Coronary artery (tissue), 2 donors: Measurements from ENCODE around the gene ASS1.

Experiments
- DNase-seq: peaks from one replicate; pipeline ENCODE4 v3.0.0-alpha.2; 2017; ENCODE audit warnings: low spot score
- H3K27ac ChIP-seq, 2 donors: fragments of 200-600 bp; sonication (generic); one replicate each; pipeline ENCODE4 v1.5.1; 2016 to 2019
- H3K4me3 ChIP-seq: fragments of 200-600 bp; sonication (generic); 2 replicates; pipeline ENCODE4 v1.5.1; 2016; ENCODE audit warnings: mild to moderate bottlenecking, moderate library complexity
- TF ChIP-seq, protein P1 (sequence below): fragments of 200-600 bp; sonication (generic); IDR thresholded peaks from one replicate; pipeline ENCODE4 v1.5.1; 2019; ENCODE audit warnings: antibody characterized with exemption

The ASS1 gene

DNA sequence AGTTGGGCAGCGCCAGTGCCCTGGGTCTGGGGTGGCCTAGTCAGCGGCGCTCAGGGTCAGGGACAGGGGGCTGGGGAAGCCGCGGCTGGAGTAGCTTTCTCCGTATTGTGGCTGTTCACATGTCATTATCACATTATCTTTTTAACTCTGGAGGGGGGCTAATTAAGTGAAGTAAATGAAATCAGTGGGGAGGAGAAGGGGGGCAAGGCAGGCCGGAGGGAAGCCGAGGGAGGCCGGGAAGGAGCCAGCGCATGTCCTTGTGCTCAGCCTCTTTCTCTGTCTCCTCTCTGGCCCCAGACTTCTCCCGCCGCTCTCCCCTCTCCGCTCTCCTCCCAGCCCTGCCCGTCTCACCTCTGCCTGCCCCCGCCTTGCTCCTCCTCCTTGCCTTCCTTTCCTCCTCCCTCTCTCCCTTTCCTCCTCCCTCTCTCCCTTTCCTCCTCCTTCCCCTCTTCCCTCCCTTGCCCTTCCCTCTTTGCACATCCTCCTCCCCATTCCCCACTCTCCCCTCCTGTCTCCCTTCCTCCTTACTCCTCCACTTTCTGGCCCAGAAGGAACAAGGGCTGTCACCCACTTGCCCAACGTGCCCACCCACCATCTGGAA, 38.7 kb downstream of the ASS1 start:
- Histone ChIP-seq H3K4me3 (no peak overlapping the region), H3K27ac (no peak overlapping the region)
- TF ChIP-seq, protein P1, sequence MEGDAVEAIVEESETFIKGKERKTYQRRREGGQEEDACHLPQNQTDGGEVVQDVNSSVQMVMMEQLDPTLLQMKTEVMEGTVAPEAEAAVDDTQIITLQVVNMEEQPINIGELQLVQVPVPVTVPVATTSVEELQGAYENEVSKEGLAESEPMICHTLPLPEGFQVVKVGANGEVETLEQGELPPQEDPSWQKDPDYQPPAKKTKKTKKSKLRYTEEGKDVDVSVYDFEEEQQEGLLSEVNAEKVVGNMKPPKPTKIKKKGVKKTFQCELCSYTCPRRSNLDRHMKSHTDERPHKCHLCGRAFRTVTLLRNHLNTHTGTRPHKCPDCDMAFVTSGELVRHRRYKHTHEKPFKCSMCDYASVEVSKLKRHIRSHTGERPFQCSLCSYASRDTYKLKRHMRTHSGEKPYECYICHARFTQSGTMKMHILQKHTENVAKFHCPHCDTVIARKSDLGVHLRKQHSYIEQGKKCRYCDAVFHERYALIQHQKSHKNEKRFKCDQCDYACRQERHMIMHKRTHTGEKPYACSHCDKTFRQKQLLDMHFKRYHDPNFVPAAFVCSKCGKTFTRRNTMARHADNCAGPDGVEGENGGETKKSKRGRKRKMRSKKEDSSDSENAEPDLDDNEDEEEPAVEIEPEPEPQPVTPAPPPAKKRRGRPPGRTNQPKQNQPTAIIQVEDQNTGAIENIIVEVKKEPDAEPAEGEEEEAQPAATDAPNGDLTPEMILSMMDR = no peak
- no peak for DNase-seq

DNA sequence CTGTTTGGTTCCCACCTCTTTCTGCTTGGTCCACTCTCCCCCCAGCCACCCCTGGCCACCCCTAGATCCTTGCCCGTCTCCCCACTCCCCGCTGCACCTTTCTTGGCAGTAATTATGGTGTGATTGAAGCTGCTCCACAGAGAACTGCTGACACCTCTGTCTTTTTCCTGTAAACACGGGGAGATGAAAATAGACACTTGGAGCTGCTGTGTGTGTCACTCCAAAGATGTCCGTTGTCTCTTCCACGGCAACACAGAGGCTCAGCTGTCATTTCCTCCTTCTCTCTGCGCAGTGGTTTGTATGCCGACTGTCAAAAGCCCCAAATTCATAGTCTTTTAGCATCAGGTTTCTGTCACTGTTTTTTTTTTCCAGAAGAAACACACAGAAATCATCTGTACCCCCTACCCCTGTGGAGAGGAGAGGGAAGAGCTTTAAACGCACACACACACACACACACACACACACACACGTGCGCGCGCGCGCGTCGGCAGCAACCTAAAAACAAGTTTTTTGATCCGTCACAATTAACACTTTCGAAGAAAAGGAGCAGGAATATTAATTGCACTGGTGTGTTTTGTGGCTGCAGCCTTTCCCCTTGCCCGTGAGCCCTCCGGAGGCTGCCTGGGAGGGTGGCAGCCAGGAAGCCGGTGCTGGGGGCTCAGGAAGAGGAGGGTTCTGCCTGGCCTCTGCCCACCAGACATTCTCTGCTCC, 39.8 kb downstream of the ASS1 start:
- Histone ChIP-seq H3K27ac (no peak overlapping the region), H3K4me3 (no peak overlapping the region)
- TF ChIP-seq, protein P1 = no peak
- DNase-seq = no peak

DNA sequence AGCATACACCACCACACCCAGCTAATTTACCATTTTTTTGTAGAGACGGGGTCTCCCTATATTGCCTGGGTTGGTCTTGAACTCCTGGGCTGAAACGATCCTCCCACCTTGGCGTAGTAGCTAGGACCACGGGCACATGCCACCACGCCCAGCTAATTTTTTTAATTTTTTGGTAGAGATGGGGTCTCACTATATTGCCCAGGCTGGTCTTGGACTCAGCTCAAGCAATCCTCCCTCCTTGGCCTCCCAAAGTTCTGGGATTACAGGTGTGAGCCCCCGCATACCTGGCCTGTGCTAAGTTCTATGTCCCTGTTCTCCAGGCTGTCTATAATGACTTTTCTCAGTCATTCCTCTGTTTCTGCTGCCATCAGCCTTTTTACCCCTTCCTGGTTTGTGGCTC, 41.3 kb downstream of the ASS1 start:
- TF ChIP-seq, protein P1 = no peak
- Histone ChIP-seq H3K27ac (no peak overlapping the region), H3K4me3 (no peak overlapping the region)
- DNase-seq = no peak

DNA sequence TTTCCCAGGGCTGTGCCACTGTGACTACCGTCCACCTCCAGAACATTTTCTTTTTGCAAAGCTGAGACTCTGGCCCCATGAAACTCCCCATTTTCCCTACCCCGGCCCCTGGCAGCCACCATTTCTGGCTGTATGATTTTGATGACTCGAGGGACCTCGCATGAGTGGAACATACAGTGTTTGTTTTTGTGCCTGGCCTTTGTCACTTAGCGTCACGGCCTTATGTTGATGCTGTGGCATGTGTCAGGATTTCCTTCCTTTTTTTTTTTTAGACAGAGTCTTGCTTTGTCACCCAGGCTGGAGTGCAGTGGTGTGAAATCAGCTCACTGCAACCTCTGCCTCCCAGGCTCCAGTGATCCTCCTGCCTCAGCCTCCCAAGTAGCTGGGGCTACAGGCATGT, 42.7 kb downstream of the ASS1 start:
- H3K27ac ChIP-seq = no peak overlapping the region
- TF ChIP-seq, protein P1 = no peak
- DNase-seq = no peak
- H3K4me3 ChIP-seq = no peak overlapping the region

DNA sequence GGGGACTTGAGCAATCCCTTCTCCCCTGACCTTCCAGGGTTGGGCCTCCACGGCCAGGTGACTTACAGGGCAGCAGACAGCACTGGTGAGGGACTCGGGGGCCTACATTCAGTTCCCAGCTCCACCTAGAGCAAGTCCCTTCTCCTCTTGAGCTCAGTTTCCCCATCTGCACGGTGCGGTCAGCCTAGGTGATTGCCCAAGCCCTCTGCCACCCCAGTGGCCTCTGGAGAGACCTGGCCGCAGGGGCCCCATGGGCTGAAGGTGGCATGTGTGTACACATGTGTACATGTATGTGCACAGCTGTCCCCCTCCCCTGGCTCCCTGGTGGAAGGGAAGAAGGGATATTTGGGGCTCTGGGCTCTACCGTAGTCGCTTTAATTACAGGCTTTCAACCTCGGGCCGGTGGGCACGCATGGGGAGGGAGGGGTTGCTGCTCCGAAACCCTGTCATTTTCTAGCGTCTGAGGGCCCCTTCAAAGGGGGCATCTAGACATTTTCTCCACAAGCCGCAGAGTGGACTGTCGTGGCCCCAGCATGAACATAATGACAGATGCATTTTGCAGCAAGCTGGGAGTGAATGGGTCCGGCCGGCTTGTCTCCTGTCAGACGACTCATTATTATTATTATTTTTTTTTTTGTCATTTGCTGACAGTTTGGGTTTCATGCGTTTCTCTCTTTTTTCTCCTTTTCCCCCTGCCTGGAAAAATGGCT, 44.0 kb downstream of the ASS1 start:
- DNase-seq = no peak
- TF ChIP-seq, protein P1 = no peak
- no peak overlapping the region for H3K4me3 ChIP-seq
- H3K27ac ChIP-seq = no peak overlapping the region

DNA sequence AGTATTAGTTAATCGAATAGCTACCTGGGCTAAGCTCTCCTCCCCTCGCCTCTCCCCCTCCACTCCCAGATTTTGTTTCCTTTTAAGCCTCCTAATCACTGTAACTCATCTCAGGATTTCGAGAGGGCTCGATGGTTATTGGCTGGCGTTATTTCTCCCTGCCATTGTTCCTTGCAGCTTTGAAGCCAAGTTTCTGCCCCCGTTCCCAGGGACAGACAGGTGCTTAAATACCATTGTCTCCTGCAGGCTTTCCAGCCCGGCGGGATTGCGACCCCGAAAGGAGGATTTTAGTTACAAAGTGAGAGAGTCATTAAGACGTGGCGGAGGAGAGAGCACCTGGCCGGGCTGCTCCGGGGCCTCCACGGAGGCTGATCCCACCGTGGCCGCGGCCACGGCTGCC, 46.2 kb downstream of the ASS1 start:
- TF ChIP-seq, protein P1 = no peak
- no peak overlapping the region for H3K4me3 ChIP-seq
- DNase-seq = no peak
- H3K27ac ChIP-seq = no peak overlapping the region
